ENCODE results near the gene KIFC3.

DNA sequence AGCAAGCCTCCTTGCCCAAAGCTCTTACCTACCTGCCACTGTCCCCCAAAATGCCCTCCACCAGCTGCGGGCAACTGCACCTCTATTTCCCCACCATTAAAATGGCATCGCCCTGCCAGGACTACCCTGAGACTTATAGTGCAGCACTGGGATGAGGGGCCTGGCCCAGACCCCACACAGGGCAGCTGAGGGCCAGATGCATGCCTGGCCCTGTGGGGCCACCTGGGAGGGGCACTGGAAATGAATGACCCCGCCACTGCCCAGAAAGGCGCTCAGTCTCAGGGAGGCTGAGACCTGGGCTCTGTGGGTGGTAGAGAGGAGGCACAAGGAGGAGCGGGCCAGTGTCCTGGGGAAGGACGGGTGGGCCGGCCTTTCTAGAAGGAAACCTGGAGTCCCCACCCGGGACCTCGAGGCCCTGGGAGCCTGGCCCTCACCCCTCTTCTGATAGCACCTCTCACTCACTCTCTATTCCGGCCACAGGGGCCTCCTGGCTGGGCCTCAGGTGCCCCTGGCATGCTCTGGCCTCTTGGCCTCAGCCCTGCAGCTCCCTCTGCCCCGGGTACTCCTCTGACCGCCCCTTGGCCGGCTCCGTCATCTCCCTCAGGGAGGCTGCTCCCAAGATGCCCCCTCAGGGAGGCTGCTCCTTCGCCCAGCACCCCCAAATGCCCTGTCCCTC lies 39.8 kb downstream of the KIFC3 start:
- TF ChIP-seq POLR2A (IDR thresholded peaks at IDR 0.05): no peak
- TF ChIP-seq CTCF (IDR thresholded peaks at IDR 0.05): no peak
- TF ChIP-seq POLR2AphosphoS5 (IDR thresholded peaks at IDR 0.05): no peak
